GM21526 (cell line): ENCODE results near the gene RALGAPB.

Source experiments
- ATAC-seq: cut with Tn5 transposase; IDR thresholded peaks from one replicate; pipeline ENCODE4 v1.9.1; 2021; ENCODE audit warnings: moderate library complexity; ENCODE audit not compliant: unreplicated experiment, low FRiP score

RALGAPB gene

DNA sequence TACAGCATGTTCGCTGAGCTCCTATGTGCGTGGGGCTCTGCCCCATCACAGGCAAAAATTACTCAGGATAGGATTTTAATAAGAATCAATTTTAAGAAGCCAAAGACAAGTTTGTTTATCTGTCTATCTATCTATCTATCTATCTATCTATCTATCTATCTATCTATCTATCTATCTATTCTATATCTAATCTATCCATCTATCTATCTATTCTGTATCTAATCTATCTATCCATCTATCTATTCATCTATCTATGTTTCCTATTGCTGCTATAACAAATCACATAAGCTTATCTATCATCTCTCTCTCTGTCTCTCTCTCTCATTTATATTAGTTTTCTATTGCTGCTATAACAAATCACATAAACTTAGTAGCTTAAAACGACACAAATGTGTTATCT, 130.6 kb downstream of the RALGAPB start:
- no peak for ATAC-seq

DNA sequence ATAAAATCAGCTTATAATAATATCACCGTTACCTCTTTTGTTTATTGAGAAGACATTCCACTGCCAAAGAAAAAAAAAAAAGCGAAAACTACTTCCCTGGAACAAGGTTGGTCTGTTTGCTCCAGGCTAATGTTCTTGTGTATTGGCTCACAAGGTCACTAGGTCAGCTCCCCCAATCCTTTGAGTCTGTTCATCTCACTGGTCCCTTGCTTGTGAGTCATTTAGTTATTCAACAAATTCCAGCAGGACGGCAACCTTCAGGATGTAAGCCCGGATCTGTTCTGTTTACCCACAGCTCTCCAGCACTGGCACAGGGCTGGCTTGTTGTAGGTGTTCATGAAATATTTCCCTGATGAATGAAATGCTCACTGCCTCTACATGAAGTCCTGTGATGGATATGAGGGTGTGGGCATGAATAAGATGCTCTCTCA, 132.2 kb downstream of the RALGAPB start:
- no peak for ATAC-seq

- no peak for ATAC-seq
Observed at GRCh38 chr20:38607351-38607750, 134.7 kb downstream of the RALGAPB start.

DNA sequence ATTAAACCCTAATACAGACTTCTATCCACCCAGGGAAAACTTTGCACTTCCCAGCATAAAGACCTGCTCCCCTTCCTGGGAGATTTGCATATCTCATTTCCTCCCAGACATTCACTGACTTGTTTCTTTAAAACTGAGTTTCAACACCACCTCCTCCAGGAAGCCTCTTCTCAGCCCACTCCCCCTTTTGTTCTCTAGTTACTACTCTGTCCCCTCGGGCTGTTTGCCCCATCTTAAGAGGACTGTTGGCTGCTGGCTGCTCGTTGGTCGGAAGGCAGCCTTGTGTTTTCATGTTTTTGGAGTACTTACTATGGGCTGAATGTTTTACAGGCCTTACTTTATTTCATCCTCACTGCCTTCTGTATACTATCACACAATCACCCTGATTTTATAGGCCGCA, 135.5 kb downstream of the RALGAPB start:
- no peak for ATAC-seq

DNA sequence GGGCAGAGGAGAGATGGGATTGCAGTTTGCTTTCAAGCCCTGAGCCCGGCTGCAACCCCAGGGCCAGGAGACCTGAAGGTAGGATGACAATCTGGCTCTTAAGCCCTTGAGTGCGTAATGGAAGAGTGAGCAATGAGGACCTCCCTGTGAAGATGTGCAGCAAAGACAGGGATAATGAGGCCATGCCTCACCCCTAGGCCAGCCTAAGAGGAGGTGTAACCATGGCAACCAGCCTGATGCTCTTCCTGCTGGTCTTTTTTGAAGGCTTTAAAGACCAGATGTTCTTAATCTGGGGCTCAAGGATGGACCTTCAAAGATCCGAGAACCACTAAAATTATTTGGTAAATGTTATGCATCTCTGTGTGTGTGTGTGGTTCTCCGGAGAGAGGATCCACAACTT, 137.2 kb downstream of the RALGAPB start:
- no peak for ATAC-seq

DNA sequence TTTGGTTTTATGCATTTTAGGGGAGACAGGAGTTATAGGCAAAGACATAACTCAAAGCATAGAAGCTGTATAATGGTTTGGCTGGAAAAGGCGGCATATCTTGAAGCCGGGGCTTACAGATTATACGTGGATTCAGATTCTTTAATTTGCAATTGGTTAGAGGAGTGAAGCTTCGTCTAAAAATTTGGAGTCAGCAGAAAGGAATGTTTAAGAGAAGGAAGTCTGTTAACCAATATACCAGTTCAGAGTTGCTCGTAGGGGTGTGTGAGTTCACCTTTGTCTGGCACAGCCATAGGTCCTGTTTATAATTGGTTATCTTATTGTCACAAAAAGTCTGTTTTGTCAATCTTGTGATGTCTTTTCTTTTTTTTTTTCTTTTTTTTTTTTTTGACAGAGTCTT, 137.9 kb downstream of the RALGAPB start:
- no peak for ATAC-seq

DNA sequence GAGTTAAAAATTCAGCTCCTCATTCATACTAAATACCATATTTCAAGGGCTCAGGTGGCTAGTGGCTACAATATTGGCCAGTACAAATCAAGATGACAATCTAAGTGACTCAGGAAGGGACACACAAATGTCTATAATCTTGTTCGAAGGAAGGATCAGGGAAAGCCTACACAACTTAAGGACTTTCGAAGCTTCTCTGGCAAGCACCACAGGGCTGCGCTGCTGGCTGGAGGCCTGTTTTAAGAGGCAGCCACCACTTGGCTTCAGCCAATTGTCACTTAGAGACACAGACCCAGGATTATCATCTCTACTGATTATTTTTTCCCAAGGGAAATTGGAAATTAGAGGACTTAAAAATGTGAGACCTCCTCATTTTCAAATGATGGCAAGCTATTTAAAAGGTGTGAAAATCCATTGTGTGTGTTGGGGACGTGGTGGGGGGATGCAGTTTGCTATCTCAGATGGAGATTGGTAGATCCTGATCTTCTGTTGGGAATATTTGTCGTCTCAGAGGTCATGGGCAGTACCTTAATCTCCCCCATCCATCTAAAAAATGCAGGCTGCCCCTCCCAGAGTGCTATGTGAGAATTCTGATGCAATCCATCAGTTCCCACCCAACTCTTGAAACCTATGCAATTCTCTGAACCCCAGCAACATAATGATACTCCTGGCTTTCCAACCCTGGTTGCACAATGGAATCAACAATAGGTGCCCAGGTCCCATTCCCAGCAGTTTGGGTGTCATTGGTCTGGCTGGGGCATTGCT, 140.3 kb downstream of the RALGAPB start:
- no peak for ATAC-seq

DNA sequence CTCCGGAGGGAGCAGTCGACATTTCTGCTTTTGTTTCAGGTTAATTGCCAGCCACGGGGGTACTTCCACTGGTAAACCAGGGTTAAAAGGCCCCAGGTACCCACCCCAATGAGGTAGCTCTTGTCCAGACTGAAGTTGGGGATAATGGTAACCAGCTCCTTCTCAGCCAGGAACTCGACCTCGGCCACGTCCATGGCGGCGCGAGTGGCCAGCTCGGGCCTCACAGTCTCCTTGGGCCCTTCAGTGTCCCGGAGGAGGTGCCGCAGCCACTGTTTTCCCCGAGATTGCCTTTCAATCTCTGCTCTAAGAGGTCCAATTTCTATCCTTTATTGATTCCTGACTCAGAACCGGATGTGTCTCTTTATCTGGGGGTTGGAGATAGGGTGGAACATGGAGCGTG, 142.6 kb downstream of the RALGAPB start:
- no peak for ATAC-seq

DNA sequence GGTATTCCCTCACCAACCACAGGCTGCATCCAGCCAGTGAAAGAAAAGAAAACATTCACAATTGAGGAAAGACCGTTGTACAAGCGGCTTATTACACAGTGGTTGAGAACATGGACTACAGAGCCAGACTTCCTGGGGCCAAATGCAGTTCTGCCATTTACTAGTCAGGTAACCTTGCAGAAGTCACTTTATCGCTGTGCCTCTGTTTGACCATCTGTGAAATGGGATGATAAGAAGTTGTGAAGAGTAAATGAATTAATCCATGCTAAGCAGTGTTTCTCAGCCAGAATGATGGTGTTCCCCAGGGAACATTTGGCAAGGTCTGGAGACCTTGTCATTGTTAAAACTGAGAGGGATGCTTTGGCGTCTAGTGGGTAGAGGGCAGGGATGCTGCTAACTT, 143.8 kb downstream of the RALGAPB start:
- ATAC-seq, result no peak

- ATAC-seq, result no peak
Observed at GRCh38 chr20:38617011-38617829, 144.6 kb downstream of the RALGAPB start.

DNA sequence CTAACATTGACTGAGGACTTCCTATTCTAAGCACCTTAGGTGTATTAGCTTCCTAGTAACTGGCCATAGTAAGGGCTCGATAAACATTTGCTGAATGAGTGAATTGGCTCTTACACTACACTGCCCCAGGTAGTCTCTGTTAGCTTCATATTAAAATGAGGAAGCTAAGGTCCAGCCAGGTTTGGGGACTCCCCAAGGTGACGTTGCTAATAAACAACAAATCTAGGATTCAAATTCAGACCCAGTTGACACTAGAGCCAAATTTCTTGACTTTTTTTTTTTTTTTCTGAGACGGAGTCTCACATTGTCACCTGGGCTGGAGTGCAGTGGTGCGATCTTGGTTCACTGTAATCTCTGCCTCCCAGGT, 145.2 kb downstream of the RALGAPB start:
- no peak for ATAC-seq

- no peak for ATAC-seq
Observed at GRCh38 chr20:38620441-38620840, 147.8 kb downstream of the RALGAPB start.

GRCh38 chr20:38623061-38623460, 150.4 kb downstream of the RALGAPB start:
- ATAC-seq, result no peak

DNA sequence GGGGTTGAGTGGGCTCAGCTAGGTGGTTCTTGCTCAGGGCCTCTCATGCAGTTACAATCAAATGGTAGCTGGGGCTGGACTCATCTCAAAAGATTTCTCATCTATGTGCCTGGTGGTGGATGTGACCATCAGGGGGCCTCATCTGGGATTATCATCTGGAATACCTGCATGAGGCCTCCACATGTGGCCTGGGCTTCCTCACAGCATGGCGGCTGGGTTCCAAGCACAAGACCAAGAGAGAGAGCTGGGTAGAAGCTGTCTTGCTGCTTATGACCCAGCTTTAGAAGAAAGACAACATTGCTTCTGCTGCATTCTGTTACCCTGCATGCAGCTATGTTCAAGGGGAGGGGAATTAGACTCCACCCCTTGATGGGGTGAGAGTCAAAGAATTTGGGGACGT, 151.4 kb downstream of the RALGAPB start:
- no peak for ATAC-seq

GRCh38 chr20:38625896-38626295, 153.3 kb downstream of the RALGAPB start:
- ATAC-seq, result no peak

- no peak for ATAC-seq
Observed at GRCh38 chr20:38626921-38627659, 154.4 kb downstream of the RALGAPB start.
